GM21825 (cell line): ENCODE measurements around the gene KLK1.
"Not testable (repeated sequence)": the region's sequence is repeated elsewhere in the genome, so short reads cannot be mapped to it uniquely, and the experiment has no call there.

Source experiments
- ATAC-seq: cut with Tn5 transposase; IDR thresholded peaks from one replicate; pipeline ENCODE4 v1.9.1; 2021; ENCODE audit warnings: mild to moderate bottlenecking, moderate library complexity; ENCODE audit not compliant: unreplicated experiment

Gene KLK1

DNA sequence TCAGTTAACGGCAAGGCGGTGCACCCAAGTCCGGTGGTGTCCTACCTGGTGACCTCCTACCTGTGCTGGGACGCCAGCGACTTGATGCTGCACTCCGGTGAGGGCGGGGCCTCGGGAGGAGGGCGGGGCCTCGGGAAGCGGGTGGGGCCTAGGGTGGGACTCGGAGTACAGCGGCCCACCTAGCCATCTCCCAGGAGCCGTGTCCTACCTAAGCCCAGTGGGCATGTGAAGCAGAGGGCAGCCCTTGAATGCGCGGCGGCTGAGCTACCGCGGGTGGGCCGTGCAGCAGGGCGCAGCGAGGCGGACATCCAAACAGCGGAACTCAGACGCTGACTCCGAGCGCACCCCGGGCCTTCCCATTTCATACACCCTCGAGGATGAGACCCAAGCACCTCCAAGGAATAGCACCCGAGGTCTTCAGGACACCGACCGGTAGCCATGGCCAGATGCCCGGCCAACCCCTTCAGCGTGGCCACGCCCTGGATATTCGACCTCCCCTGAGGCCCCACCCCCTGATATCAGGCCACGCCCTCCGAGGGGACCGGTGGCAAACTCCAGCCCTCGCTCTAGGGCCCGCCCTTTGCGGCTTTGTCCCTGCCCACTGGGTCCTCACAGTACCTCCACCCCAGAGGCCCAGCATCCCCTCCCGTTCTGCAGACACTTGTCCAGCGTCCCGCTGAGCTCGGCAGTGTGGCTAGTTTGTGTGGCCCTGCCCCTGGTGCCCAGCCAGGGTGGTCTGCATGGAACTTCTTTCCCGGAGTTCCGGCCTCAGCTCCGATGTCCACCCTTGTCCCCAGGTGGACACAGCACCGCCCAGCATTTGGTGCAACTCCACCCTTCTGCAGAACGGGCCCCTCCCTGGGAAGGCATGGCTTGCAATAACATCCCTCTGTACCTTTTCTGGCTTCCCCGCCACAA lies 5.4 kb downstream of the KLK1 start:
- peak; percentile 52 for ATAC-seq

- ATAC-seq, result no peak
These were observed 8.1 kb downstream of the KLK1 start for GRCh38 chr19:50815439-50815838.

DNA sequence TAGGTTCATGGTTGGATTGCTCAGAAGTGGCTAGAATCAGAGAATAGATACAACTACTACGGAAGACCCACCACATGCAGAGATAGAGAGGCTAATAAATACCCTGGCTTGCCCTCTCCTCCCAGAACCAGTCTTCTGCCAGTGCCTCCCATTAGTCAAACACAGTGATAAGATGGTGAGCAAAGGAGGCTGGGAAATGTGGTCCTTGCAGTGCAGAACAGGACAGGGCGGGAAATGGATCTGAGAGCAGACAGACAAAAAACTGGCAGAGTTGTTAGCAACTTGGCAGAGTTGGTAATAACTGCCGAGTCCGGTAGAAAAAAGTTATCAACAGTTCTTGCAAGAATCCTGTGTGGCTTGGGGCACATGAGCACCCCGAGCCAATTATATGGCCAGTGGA lies 8.7 kb downstream of the KLK1 start:
- no peak for ATAC-seq

- no peak for ATAC-seq
These were observed 11.1 kb downstream of the KLK1 start for GRCh38 chr19:50812474-50812873.

GRCh38 chr19:50811622-50812238 lies 11.9 kb downstream of the KLK1 start:
- ATAC-seq, result not testable (repeated sequence)

GRCh38 chr19:50808856-50809255 lies 14.7 kb downstream of the KLK1 start:
- no peak for ATAC-seq

DNA sequence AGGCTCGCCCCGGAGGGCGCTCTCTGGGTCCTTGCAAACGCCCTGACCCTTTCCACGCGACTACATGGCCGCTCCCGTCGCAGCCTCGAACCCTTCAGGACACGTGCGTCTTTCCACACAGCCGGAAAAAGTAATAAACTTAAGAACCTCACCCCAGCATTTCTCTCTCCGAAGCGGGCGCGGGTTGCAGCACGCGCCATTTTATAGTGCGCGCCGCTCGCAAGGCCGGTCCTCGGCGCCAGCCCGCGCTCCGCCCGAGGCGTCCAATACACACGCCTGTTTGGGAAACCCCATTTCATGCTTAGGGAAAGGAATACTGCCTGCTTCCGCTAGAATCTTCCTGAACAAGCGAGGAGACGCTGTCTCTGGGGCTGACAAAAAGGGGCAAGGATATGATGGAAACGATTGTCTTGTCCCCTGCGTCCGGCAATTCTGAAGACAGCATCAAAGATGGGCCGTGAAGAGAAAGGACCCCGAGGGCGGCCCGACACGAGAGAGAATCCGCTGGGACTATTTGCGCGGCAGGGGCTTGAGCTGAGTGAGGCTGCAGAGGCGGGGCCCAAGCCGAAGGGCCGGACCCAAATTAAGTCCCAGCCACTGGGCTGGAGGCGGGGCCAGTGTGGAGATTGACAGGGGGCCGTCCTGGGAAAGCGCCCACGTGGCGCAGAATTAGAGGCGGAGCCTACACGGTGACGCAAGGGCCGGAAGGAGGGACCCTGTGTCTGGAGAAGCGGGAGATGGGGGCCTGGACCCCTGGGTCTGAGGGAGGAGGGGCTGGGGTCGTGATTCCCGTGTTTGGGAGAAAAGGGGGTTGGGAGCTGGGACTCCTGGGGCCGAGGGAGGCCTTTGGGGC lies 18.9 kb downstream of the KLK1 start:
- ATAC-seq, result peak; percentile 92

- ATAC-seq, result peak; percentile 14
These were observed 19.8 kb downstream of the KLK1 start for GRCh38 chr19:50803633-50804419.

GRCh38 chr19:50801107-50801506 lies 22.5 kb downstream of the KLK1 start:
- no peak for ATAC-seq

GRCh38 chr19:50799547-50799851 lies 24.1 kb downstream of the KLK1 start:
- ATAC-seq, result no peak

- no peak for ATAC-seq
These were observed 24.7 kb downstream of the KLK1 start for GRCh38 chr19:50798659-50799546.

DNA sequence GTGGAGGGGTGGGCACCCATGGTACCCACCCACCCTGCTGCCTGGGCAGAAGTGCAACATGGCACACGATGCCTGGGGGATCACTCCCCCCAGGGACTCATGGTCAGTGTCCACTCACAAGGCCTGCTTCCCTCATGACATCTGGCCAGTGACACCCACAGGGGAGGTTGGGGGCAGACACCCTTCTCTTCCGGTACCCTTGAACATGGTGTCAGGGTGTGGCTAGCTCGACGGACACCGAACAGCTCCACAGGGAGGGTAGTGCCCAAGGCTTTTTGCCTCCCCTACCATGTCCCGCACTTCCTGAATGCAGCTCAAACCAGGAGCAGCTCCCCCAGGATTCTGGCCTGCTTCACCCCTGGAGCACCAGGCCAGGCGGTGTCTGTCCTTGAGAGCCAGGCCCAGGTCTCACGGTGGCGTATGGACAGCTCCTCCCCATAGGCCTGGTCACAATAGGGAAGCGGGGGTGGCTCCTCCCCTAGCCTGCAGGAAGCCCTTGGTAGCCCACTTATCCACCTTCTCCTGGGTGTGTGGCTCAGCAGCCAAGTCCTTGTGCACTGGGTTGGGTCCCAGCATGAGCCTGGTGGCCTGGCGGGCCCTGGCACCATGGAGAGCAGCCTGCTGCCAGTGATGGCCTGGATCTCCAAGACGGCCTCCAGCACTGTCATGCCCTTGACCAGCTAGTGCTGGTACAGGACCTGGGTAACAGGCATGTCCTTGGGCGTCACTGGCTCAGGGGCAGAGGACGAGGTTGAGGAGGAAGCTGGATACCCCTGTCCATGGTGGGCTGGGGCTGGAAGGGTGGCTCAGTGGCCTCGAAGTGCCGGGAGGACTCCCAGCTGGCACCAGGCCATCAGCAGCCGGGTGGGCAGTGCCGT lies 25.6 kb downstream of the KLK1 start:
- ATAC-seq, result no peak

GRCh38 chr19:50797429-50797780 lies 26.2 kb downstream of the KLK1 start:
- ATAC-seq, result no peak

GRCh38 chr19:50796634-50797428 lies 26.8 kb downstream of the KLK1 start:
- ATAC-seq, result no peak

GRCh38 chr19:50796128-50796633 lies 27.4 kb downstream of the KLK1 start:
- no peak for ATAC-seq

GRCh38 chr19:50795664-50796073 lies 27.9 kb downstream of the KLK1 start:
- no peak for ATAC-seq

DNA sequence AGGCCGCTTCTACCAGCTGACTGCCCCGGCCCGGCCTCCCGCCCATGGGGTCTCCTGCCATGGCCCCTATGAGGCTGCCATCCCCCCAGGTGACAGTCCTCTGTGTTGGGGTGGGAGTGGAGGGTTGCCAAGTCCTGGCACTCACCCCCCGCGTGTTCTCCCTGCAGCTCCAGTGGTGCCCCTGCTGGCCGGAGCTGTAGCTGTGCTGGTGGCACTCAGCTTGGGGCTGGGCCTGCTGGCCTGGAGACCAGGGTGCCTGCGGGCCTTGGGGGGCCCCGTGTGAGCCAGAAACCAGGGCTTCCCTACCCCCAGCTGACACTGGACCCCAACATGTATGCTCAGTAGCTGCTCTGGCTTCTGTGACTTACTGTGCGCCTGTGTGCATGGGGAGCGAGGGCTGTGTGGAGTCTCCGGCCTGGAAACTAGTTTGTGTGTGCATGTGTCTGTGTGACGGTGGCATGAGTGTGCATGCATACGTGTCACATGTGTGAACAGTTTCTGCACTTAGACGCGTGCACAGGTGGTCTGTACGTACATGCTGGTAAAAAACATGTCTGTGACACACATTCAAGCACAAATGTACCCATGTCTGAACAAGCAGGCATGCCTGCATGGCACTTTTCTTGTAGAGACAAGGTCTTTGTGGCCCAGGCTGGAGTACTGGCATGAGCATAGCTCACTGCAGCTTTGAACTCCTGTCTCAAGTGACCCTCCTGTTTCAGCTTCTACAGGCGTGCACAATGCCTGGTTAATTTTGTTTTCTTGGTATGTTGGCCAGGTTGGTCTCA lies 28.5 kb downstream of the KLK1 start:
- ATAC-seq, result no peak
